ENCODE results near the gene NOTCH1. TPM values are rescaled to one million over a fixed set of nuclear protein-coding genes. Genes with fewer than 3 reads are reported as not detected.
A peak's percentile ranks its signal among the peaks of the same experiment; 100 is the strongest.
"Not testable (repeated sequence)": the region's sequence is repeated elsewhere in the genome, so short reads cannot be mapped to it uniquely, and the experiment has no call there.

Gene NOTCH1
- 134 TPM for total RNA-seq

- peak; percentile 94 for DNase-seq (ENCODE audit: low spot score)
Measured at GRCh38 chr9:136545965-136546696, at the start of gene NOTCH1. Gene NOTCH1 (minus strand): TSS chr9:136546048. CDS start chr9:136545786, 262 bp downstream.

GRCh38 chr9:136594492-136594891 lies 48.6 kb upstream of the NOTCH1 start:
- DNase-seq (ENCODE audit: low spot score), result no peak

GRCh38 chr9:136593581-136593980 lies 47.7 kb upstream of the NOTCH1 start:
- no peak for DNase-seq (ENCODE audit: low spot score)

- DNase-seq (ENCODE audit: low spot score), result no peak
Measured at GRCh38 chr9:136592666-136593065, 46.8 kb upstream of the NOTCH1 start.

- DNase-seq (ENCODE audit: low spot score), result no peak
Measured at GRCh38 chr9:136590821-136591752, 45.2 kb upstream of the NOTCH1 start.

GRCh38 chr9:136589766-136590763 lies 44.2 kb upstream of the NOTCH1 start:
- no peak for DNase-seq (ENCODE audit: low spot score)

GRCh38 chr9:136588663-136589464 lies 43.0 kb upstream of the NOTCH1 start:
- no peak for DNase-seq (ENCODE audit: low spot score)

GRCh38 chr9:136587944-136588662 lies 42.3 kb upstream of the NOTCH1 start:
- DNase-seq (ENCODE audit: low spot score), result no peak

- peak; percentile 69 for DNase-seq (ENCODE audit: low spot score)
Measured at GRCh38 chr9:136587145-136587943, 41.5 kb upstream of the NOTCH1 start.

GRCh38 chr9:136586391-136586953 lies 40.6 kb upstream of the NOTCH1 start:
- DNase-seq (ENCODE audit: low spot score), result no peak

- no peak for DNase-seq (ENCODE audit: low spot score)
Measured at GRCh38 chr9:136585531-136586120, 39.8 kb upstream of the NOTCH1 start.

- no peak for DNase-seq (ENCODE audit: low spot score)
Measured at GRCh38 chr9:136584934-136585333, 39.1 kb upstream of the NOTCH1 start.

GRCh38 chr9:136584401-136584932 lies 38.6 kb upstream of the NOTCH1 start:
- DNase-seq (ENCODE audit: low spot score), result no peak

GRCh38 chr9:136582977-136583735 lies 37.3 kb upstream of the NOTCH1 start:
- DNase-seq (ENCODE audit: low spot score), result no peak

GRCh38 chr9:136581614-136582447 lies 36.0 kb upstream of the NOTCH1 start:
- DNase-seq (ENCODE audit: low spot score), result no peak

GRCh38 chr9:136579650-136580219 lies 33.9 kb upstream of the NOTCH1 start:
- DNase-seq (ENCODE audit: low spot score), result not testable (repeated sequence)
